ENCODE measurements around the gene KLHL26. TPM values are rescaled to one million over a fixed set of nuclear protein-coding genes. Genes with fewer than 3 reads are reported as not detected.

Gene KLHL26
- polyA plus RNA-seq, 1 experiment = 2.3 TPM

- Histone ChIP-seq H3K4me3 (ENCODE audit: low read depth, low read length) (peak within 1 kb of the TSS; percentile 40), H3K36me3 (ENCODE audit: control insufficient read depth, insufficient read depth, low read length) (no peaks in the 10 kb centered on the region), H3K27me3 (ENCODE audit: control insufficient read depth, insufficient read depth, low read length) (peaks cover 47% of the 10 kb centered on the region)
- TF ChIP-seq CTCF (IDR thresholded peaks at IDR 0.05; ENCODE audit: insufficient read depth, low read depth, low read length) = no peak
- ChIA-PET CTCF (interaction anchor here (1.0 kb wide), 2 partner anchors 16 to 17 kb away, joined by 3 to 5 read pairs; no protein-coding TSS in a partner anchor), POLR2A (no interaction called here)
- DNase-seq (ENCODE audit: low read depth) = no peak
Measured at GRCh38 chr19:18612772-18613588, 23.8 kb upstream of the KLHL26 start, which contains the start of gene TMEM59L. Gene TMEM59L (plus strand): TSS chr19:18612870. CDS start chr19:18612959, 89 bp downstream.

GRCh38 chr19:18613589-18614234, 23.1 kb upstream of the KLHL26 start:
- H3K4me3 ChIP-seq (ENCODE audit: low read depth, low read length) = no peak overlapping the region
- no peak for DNase-seq (ENCODE audit: low read depth)
- POLR2A ChIA-PET = no interaction called here
- CTCF ChIA-PET = interaction anchor here (0.6 kb wide), 1 partner anchor 215 kb away, joined by 3 read pairs; no protein-coding TSS in a partner anchor
- no peak for TF ChIP-seq CTCF (IDR thresholded peaks at IDR 0.05; ENCODE audit: insufficient read depth, low read depth, low read length)
- H3K36me3 ChIP-seq (ENCODE audit: control insufficient read depth, insufficient read depth, low read length) = no peaks in the 10 kb centered on the region
- H3K27me3 ChIP-seq (ENCODE audit: control insufficient read depth, insufficient read depth, low read length) = peaks cover 39% of the 10 kb centered on the region

- ChIA-PET CTCF (interaction anchor here (0.6 kb wide), 1 partner anchor 231 kb away, joined by 3 read pairs; no protein-coding TSS in a partner anchor), POLR2A (no interaction called here)
- no peaks in the 10 kb centered on the region for H3K36me3 ChIP-seq (ENCODE audit: control insufficient read depth, insufficient read depth, low read length)
- no peak for TF ChIP-seq CTCF (IDR thresholded peaks at IDR 0.05; ENCODE audit: insufficient read depth, low read depth, low read length)
- peaks cover 26% of the 10 kb centered on the region for H3K27me3 ChIP-seq (ENCODE audit: control insufficient read depth, insufficient read depth, low read length)
- no peak for DNase-seq (ENCODE audit: low read depth)
- no peak overlapping the region for H3K4me3 ChIP-seq (ENCODE audit: low read depth, low read length)
Measured at GRCh38 chr19:18616023-18616422, 20.8 kb upstream of the KLHL26 start.

GRCh38 chr19:18617562-18617961, 19.3 kb upstream of the KLHL26 start:
- H3K27me3 ChIP-seq (ENCODE audit: control insufficient read depth, insufficient read depth, low read length) = peaks cover 14% of the 10 kb centered on the region
- H3K36me3 ChIP-seq (ENCODE audit: control insufficient read depth, insufficient read depth, low read length) = no peaks in the 10 kb centered on the region
- ChIA-PET CTCF (no interaction called here), POLR2A (no interaction called here)
- no peak overlapping the region for H3K4me3 ChIP-seq (ENCODE audit: low read depth, low read length)
- DNase-seq (ENCODE audit: low read depth) = no peak
- TF ChIP-seq CTCF (IDR thresholded peaks at IDR 0.05; ENCODE audit: insufficient read depth, low read depth, low read length) = no peak

GRCh38 chr19:18618236-18618635, 18.6 kb upstream of the KLHL26 start:
- ChIA-PET POLR2A (no interaction called here), CTCF (interaction anchor here (1.7 kb wide), 1 partner anchor 58 kb away, joined by 4 read pairs; no protein-coding TSS in a partner anchor)
- no peak for TF ChIP-seq CTCF (IDR thresholded peaks at IDR 0.05; ENCODE audit: insufficient read depth, low read depth, low read length)
- no peak for DNase-seq (ENCODE audit: low read depth)
- Histone ChIP-seq H3K27me3 (ENCODE audit: control insufficient read depth, insufficient read depth, low read length) (peaks cover 11% of the 10 kb centered on the region), H3K36me3 (ENCODE audit: control insufficient read depth, insufficient read depth, low read length) (no peaks in the 10 kb centered on the region), H3K4me3 (ENCODE audit: low read depth, low read length) (no peak overlapping the region)

All from BJ (cell line).